H1 (cell line): ENCODE results near the gene SLC25A21.

Source experiments
- ASH2L ChIP-seq: fragments of 200-600, 300-600 bp; sonication (generic); IDR thresholded peaks from one replicate; pipeline ENCODE4 v1.7.1; 2017; ENCODE audit warnings: low read length
- CBX8 ChIP-seq: fragments of 300-800, 300-1000 bp; sonication (generic); IDR thresholded peaks from 2 replicates; pipeline ENCODE4 v1.7.1; 2016; ENCODE audit warnings: low read depth, low read length, borderline replicate concordance
- JUN ChIP-seq: IDR thresholded peaks from 2 replicates; pipeline ENCODE4 v1.6.1; 2011; ENCODE audit warnings: low read depth, mild to moderate bottlenecking, improper control_type of control experiment, low read length
- SIN3A ChIP-seq, 2 experiments: IDR thresholded peaks in 1 of 2; conservative IDR thresholded peaks in 1 of 2; 2 replicates each; pipeline ENCODE4 v1.6.1; 2011 to 2012; ENCODE audit warnings: low read length in 2 of 2, improper control_type of control experiment in 1 of 2, low read depth in 1 of 2, mild to moderate bottlenecking in 1 of 2
- YY1 ChIP-seq: IDR thresholded peaks from 2 replicates; pipeline ENCODE4 v1.6.1; 2011; ENCODE audit warnings: low read depth, mild to moderate bottlenecking, low read length
- ZNF274 ChIP-seq: IDR thresholded peaks from 2 replicates; pipeline ENCODE4 v1.7.0; 2012; ENCODE audit warnings: low read length, borderline replicate concordance; ENCODE audit errors: extremely low read depth
- TF ChIP-seq, protein P1 (sequence below), 3 experiments: IDR thresholded peaks; 1 replicate in 2 of 3; 2 replicates in 1 of 3; pipeline versions ENCODE4 v1.5.1 to v1.6.1; 2011; ENCODE audit warnings: low read length in 3 of 3, mild to moderate bottlenecking in 3 of 3, inconsistent platforms in 2 of 3, low read depth in 1 of 3, moderate library complexity in 1 of 3; ENCODE audit not compliant: insufficient read depth in 1 of 3; ENCODE audit errors: control extremely low read depth in 1 of 3

DNA sequence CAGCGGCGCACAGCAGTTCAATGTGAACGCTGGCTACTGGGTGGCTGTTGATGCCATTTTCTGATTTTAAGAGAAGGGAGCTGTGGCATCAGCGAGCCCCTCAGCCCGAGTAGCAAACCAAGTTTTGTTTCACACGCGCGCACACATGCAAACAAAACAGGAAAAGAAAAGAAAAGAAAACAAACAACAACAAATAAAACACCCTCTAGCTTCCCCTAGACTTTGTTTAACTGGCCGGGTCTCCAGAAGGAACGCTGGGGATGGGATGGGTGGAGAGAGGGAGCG, 510.2 kb downstream of the SLC25A21 start:
- TF ChIP-seq, protein P1, sequence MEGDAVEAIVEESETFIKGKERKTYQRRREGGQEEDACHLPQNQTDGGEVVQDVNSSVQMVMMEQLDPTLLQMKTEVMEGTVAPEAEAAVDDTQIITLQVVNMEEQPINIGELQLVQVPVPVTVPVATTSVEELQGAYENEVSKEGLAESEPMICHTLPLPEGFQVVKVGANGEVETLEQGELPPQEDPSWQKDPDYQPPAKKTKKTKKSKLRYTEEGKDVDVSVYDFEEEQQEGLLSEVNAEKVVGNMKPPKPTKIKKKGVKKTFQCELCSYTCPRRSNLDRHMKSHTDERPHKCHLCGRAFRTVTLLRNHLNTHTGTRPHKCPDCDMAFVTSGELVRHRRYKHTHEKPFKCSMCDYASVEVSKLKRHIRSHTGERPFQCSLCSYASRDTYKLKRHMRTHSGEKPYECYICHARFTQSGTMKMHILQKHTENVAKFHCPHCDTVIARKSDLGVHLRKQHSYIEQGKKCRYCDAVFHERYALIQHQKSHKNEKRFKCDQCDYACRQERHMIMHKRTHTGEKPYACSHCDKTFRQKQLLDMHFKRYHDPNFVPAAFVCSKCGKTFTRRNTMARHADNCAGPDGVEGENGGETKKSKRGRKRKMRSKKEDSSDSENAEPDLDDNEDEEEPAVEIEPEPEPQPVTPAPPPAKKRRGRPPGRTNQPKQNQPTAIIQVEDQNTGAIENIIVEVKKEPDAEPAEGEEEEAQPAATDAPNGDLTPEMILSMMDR (IDR thresholded peaks at IDR 0.05; ENCODE audit: control extremely low read depth in 1 of 3, insufficient read depth in 1 of 3, low read depth in 1 of 3, low read length in 3 of 3) = no peak
- no peak for TF ChIP-seq SIN3A (conservative IDR thresholded peaks at IDR 0.05 in 1 of 2, IDR thresholded peaks at IDR 0.05 in 1 of 2; ENCODE audit: low read depth in 1 of 2, low read length in 2 of 2)
- no peak for TF ChIP-seq YY1
- peak; percentile 57 for TF ChIP-seq ASH2L
- TF ChIP-seq ZNF274 = no peak
- no peak for TF ChIP-seq CBX8
- TF ChIP-seq JUN = no peak
